Activated CD4-positive, CD25-positive, alpha-beta regulatory T cell treated with anti-CD3 and anti-CD28 coated beads, Interleukin-2, amount 50 U/mL, for 16 hours (primary cell): Measurements from ENCODE around the gene ARHGAP10.
"Not testable (repeated sequence)": the region's sequence is repeated elsewhere in the genome, so short reads cannot be mapped to it uniquely, and the experiment has no call there.

Experiments used
- DNase-seq: peaks from one replicate; pipeline ENCODE4 v3.0.0-alpha.2; 2020; ENCODE audit warnings: low read depth, low spot score

The ARHGAP10 gene

GRCh38 chr4:147853706-147854105, 121.8 kb downstream of the ARHGAP10 start:
- DNase-seq: no peak

GRCh38 chr4:147854154-147854553, 122.3 kb downstream of the ARHGAP10 start:
- DNase-seq: no peak

GRCh38 chr4:147855571-147856009, 123.7 kb downstream of the ARHGAP10 start:
- no peak for DNase-seq

- DNase-seq: no peak
Observed at GRCh38 chr4:147860960-147861359, 129.1 kb downstream of the ARHGAP10 start.

GRCh38 chr4:147862043-147862692, 130.3 kb downstream of the ARHGAP10 start:
- no peak for DNase-seq

GRCh38 chr4:147863111-147863747, 131.3 kb downstream of the ARHGAP10 start:
- no peak for DNase-seq

GRCh38 chr4:147863808-147864472, 132.1 kb downstream of the ARHGAP10 start:
- DNase-seq: no peak

GRCh38 chr4:147864607-147865006, 132.7 kb downstream of the ARHGAP10 start:
- no peak for DNase-seq

GRCh38 chr4:147865926-147866325, 134.0 kb downstream of the ARHGAP10 start:
- no peak for DNase-seq

- peak; percentile 89 for DNase-seq
Observed at GRCh38 chr4:147866532-147867271, 134.8 kb downstream of the ARHGAP10 start.

- no peak for DNase-seq
Observed at GRCh38 chr4:147874109-147874508, 142.2 kb downstream of the ARHGAP10 start.

GRCh38 chr4:147877308-147877771, 145.5 kb downstream of the ARHGAP10 start:
- DNase-seq: no peak

- no peak for DNase-seq
Observed at GRCh38 chr4:147879676-147880075, 147.8 kb downstream of the ARHGAP10 start.

- DNase-seq: no peak
Observed at GRCh38 chr4:147880511-147880910, 148.6 kb downstream of the ARHGAP10 start.

GRCh38 chr4:147884536-147884935, 152.6 kb downstream of the ARHGAP10 start:
- DNase-seq: no peak

GRCh38 chr4:147885216-147885615, 153.3 kb downstream of the ARHGAP10 start:
- DNase-seq: not testable (repeated sequence)

GRCh38 chr4:147891476-147892115, 159.7 kb downstream of the ARHGAP10 start:
- DNase-seq: no peak

- no peak for DNase-seq
Observed at GRCh38 chr4:147899512-147899911, 167.6 kb downstream of the ARHGAP10 start.

GRCh38 chr4:147901388-147901787, 169.5 kb downstream of the ARHGAP10 start:
- no peak for DNase-seq

- no peak for DNase-seq
Observed at GRCh38 chr4:147901916-147902315, 170.0 kb downstream of the ARHGAP10 start.

GRCh38 chr4:147909225-147909624, 177.3 kb downstream of the ARHGAP10 start:
- DNase-seq: no peak
